HEK293T (cell line): Measurements from ENCODE around the gene FRRS1L.

ENCODE experiments used
- BHLHE40 ChIP-seq: fragments of 450-650 bp; IDR thresholded peaks from 2 replicates; pipeline ENCODE4 v1.6.1; 2016; ENCODE audit warnings: mild to moderate bottlenecking, moderate library complexity, borderline replicate concordance
- CTBP1 ChIP-seq: fragments of 450-650 bp; IDR thresholded peaks from 2 replicates; pipeline ENCODE4 v1.6.1; 2016; ENCODE audit warnings: borderline replicate concordance
- ELF4 ChIP-seq: fragments of 450-650 bp; IDR thresholded peaks from 2 replicates; pipeline ENCODE4 v1.6.1; 2017; ENCODE audit warnings: antibody characterized with exemption
- FOXA1 ChIP-seq: fragments of 450-650 bp; IDR thresholded peaks from 2 replicates; pipeline ENCODE4 v1.6.1; 2016; ENCODE audit warnings: mild to moderate bottlenecking
- FOXM1 ChIP-seq: fragments of 450-650 bp; IDR thresholded peaks from 2 replicates; pipeline ENCODE4 v1.6.1; 2017; ENCODE audit warnings: mild to moderate bottlenecking, borderline replicate concordance
- HDGF ChIP-seq: fragments of 450-650 bp; IDR thresholded peaks from 2 replicates; pipeline ENCODE4 v1.6.1; 2017; ENCODE audit warnings: antibody characterized with exemption, borderline replicate concordance
- L3MBTL2 ChIP-seq: fragments of 450-650 bp; conservative IDR thresholded peaks from 2 replicates; pipeline ENCODE4 v1.6.1; 2016; ENCODE audit warnings: mild to moderate bottlenecking
- NFRKB ChIP-seq: fragments of 450-650 bp; IDR thresholded peaks from 2 replicates; pipeline ENCODE4 v1.6.1; 2016; ENCODE audit warnings: mild to moderate bottlenecking, moderate library complexity
- SP1 ChIP-seq: fragments of 450-650 bp; IDR thresholded peaks from 2 replicates; pipeline ENCODE4 v1.6.1; 2017
- SUZ12 ChIP-seq: fragments of 450-650 bp; IDR thresholded peaks from 2 replicates; pipeline ENCODE4 v1.6.1; 2016; ENCODE audit warnings: mild to moderate bottlenecking
- TARDBP ChIP-seq: fragments of 450-650 bp; IDR thresholded peaks from 2 replicates; pipeline ENCODE4 v1.6.1; 2016
- TF ChIP-seq, protein P1 (sequence below): fragments of 450-650 bp; IDR thresholded peaks from 2 replicates; pipeline ENCODE4 v1.6.1; 2016

DNA sequence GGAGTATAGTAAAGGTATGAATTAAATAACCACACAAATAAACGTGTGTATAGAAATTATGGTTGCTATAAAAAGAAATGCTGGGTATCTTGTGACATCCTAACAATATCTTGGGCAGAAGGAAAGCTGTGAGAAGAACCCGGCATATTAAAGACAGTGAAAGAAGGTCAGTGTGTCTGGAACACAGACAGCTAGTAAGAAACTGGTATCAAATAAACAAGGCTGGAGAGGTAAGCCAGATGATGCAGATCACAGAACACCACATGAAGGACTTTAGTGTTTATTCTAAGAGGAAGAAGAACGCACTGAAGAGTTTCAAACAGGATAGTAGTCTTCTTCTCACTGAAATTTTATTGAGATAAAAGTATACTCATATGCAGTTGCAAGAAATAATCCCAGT is 71.7 kb downstream of the FRRS1L start:
- no peak for TF ChIP-seq FOXA1
- no peak for TF ChIP-seq SUZ12
- TF ChIP-seq FOXM1 = no peak
- TF ChIP-seq BHLHE40 = no peak
- no peak for TF ChIP-seq SP1
- TF ChIP-seq ELF4 = no peak
- TF ChIP-seq CTBP1 = no peak
- TF ChIP-seq L3MBTL2 = no peak
- TF ChIP-seq NFRKB = no peak
- no peak for TF ChIP-seq TARDBP
- TF ChIP-seq HDGF = no peak
- TF ChIP-seq, protein P1, sequence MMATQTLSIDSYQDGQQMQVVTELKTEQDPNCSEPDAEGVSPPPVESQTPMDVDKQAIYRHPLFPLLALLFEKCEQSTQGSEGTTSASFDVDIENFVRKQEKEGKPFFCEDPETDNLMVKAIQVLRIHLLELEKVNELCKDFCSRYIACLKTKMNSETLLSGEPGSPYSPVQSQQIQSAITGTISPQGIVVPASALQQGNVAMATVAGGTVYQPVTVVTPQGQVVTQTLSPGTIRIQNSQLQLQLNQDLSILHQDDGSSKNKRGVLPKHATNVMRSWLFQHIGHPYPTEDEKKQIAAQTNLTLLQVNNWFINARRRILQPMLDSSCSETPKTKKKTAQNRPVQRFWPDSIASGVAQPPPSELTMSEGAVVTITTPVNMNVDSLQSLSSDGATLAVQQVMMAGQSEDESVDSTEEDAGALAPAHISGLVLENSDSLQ = no peak
